HG03571 (cell line): ENCODE measurements around the gene CAMTA1.

Experiments used
- ATAC-seq: cut with Tn5 transposase; IDR thresholded peaks from one replicate; pipeline ENCODE4 v1.9.1; 2021; ENCODE audit not compliant: unreplicated experiment

The CAMTA1 gene

GRCh38 chr1:7098641-7099040 lies 313.4 kb downstream of the CAMTA1 start:
- no peak for ATAC-seq

GRCh38 chr1:7100479-7100878 lies 315.2 kb downstream of the CAMTA1 start:
- no peak for ATAC-seq

DNA sequence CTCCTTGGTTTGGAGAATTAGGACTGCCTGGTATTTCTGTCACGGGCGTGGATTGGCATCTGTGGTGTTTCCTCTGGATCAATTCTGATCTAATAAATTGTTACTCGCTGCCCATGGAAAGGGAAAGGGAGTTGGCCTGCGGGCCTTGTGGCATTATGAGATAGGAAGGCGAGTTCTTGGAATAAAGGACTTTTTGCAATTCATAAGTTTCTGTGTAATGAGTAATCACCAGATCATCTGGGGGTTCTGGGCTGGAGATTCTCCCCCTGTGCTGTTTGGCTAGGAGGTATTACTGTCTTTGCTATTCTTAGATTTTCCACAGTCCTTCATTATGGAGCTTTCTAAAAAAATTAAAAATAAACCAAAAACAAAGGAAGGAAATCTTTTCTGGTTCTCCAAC lies 315.9 kb downstream of the CAMTA1 start:
- no peak for ATAC-seq

DNA sequence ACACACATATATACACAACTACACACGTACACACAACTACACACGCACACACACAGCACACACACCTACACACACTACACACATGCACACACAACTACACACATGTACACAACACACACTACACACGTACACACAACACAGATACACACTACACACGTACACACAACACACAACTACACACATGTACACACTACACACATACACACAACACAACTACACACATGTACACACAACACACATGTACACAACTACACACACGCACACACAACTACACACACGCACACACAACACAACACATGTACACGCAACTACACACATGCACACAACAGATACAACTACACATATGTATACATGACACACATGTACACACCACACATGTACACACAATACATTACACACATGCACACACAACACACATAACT lies 318.1 kb downstream of the CAMTA1 start:
- no peak for ATAC-seq

GRCh38 chr1:7103874-7104273 lies 318.6 kb downstream of the CAMTA1 start:
- ATAC-seq: no peak

- ATAC-seq: no peak
These were observed 319.1 kb downstream of the CAMTA1 start for GRCh38 chr1:7104339-7104738.

DNA sequence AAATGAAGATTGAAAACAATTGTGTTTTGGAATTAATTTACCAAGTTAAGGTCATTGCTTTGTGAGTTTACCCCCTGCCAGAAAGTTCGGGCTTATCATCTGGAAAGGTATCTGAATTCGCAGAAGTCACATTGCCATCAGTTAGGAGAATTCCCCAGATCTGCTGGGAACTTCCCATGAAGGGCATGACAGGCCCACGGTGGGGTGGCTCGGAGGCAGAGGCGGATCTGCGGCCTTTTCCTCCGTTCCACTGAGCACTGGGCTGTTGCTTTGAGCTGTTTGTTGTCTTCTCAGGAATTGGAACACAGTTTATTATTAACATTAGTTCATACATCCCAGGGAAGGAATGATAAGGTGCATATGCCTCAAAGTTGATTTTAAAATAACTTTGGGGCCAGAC lies 320.0 kb downstream of the CAMTA1 start:
- ATAC-seq: no peak

DNA sequence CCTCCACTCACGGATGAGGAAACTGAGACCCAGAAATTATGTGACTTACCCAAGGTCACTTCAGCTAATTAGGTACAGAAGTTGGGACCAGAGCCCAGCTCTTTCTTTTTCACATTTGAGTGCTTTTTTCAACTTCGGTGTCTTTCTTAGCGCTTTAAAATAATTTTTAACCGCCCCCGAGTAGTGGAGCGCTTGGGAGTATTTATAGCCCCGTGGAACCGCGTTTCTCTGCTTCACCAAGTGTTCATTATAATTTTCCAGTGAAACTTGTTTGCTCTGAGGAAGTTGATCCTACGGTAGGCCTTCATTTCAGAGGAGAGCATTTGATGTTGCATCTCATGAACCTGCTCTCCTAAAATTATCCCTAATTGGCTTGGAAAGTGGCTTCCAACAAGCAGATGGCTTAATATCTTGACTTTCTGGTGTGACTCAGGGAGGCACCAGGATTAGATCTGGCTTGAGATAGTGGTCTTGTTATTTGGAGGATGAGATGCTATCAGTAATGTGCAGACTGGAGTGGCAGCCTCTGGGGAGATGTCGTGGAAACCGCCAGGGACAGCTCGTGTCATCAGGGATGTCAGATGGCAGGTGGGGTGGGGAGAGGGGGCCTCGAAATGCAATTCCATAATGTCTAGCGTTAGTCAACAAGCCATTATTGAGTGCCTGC lies 321.3 kb downstream of the CAMTA1 start:
- ATAC-seq: no peak

GRCh38 chr1:7107109-7107830 lies 322.0 kb downstream of the CAMTA1 start:
- no peak for ATAC-seq

GRCh38 chr1:7108251-7108650 lies 323.0 kb downstream of the CAMTA1 start:
- ATAC-seq: no peak

DNA sequence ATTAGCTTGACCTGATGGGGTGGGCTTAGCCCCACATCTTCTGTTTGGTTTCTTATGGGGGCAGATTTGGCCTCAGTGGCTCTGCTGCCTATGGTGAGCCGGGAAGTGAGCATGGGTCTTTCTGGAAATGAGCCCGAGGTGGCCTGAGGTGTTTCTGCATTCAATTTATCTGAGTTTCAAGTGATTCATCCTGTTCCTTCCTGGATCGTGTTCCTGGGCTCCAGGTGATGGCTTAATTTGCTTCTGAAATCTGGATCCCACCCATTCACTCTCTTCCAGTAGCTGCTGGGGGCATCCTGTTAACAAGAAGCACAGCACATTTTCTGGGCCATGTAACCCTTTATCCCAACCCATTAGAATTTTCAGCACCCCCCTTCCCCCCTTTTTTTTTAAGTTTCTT lies 324.6 kb downstream of the CAMTA1 start:
- no peak for ATAC-seq

DNA sequence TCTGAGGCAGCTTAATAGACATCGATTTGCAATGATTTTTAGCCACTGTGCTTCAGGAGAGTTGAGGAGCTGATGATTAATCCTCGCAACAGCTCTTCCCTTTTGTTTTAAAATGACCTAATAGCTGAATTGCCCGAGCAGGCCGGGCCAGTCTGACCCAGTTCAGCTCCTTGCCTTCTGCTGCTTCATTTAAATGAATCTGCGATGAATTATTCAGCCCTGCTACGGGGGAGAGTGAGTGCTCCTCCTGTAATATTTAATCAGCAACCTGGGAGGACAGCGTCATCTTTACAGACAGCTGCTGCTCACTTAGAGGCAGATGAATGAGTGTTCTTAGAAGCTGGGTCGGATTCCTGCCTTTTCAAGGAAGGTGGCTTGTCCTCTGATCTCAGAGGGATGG lies 325.1 kb downstream of the CAMTA1 start:
- ATAC-seq: no peak

- ATAC-seq: no peak
These were observed 326.6 kb downstream of the CAMTA1 start for GRCh38 chr1:7111853-7112252.

DNA sequence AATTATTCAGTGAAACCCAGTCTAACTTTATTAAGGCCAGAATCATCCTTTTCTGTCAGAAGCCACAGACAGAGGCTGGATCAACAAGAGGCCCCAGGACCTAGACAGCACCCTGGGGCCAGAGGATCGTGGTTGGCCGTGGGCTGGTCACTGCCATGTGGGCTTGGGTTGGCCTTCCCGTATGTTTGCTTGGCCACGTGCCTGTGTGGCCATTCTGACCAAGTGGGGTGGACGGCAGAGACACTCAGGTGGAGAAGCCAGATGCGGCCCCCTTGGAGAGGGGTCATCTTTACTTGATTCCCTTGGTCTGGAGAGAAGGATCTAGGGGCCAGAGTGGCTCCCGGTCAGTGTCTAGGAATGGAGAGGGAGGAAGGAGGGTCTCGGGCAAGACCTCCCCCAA lies 327.9 kb downstream of the CAMTA1 start:
- ATAC-seq: no peak

- no peak for ATAC-seq
These were observed 328.6 kb downstream of the CAMTA1 start for GRCh38 chr1:7113822-7114221.

DNA sequence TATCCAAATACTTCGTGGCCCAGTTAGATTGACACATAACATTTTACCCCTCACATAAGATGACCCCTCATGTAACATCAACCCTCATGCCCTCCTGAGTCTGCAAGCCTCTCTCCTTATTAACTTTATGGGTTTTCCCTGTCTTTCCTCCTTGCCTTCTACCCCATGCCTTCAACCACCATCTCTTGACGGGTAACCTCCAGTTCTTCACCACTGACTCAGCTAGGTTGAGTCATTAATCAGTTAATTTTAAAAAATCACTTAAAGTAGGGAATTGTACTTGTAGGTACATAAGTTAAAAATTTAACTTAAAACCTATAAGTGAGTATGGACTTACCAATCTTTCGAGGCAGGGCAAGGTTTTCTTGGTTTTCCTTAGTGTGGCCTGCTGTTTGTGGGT lies 330.7 kb downstream of the CAMTA1 start:
- ATAC-seq: no peak

GRCh38 chr1:7117399-7118281 lies 332.4 kb downstream of the CAMTA1 start:
- ATAC-seq: no peak

DNA sequence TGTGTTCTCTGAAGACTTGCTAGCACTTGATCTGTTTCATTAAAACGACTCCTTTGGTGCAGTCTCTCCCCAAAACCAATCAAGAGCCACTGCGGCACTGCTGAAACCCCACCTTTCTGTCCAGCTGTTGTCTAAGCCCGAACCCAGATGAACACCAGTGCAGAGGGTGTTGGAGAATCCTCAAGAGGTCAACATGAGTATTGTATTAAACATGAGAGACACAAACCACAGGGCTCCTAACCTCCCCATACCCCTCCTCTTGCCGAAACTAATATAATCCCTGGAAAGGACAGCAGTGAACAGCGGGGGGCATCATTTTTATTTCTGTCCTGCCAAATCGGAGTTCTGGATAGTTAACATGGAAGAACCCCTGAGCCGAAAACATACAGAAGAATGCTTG lies 333.9 kb downstream of the CAMTA1 start:
- no peak for ATAC-seq

DNA sequence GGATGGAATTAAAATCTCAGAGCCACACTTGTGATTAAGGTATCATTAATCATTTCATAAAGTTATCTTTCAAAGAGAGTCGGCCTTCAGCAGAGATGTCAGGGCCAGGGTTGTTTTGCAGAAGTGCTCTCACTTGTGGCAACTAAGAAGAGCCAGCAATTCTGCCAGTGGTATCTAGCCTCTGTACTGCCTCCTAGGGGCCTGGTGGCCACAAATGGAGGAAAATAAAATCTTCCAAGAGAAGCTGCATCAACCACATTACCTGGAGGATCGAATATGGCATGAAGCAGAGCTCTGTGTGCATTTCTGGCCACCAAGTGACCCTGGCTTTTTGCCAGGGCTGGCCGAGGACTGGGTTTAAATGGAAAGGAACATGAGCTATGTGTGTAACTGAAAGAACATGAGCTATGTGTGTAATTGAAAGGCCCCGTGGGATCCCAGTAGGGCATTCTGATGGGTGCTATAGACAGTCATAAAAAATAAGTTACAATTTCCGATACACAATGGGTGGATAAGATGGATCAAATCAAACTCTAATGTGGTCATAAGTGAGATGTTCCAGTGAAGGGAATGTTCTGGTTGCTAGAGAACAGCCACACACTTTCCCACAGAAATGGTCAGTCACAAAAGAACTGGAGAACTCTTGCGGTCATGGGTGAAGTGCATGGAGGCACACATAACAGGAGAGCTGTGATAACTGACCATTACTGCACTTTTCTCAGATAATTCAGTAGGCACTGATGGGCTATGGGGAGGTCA lies 335.8 kb downstream of the CAMTA1 start:
- ATAC-seq: no peak

DNA sequence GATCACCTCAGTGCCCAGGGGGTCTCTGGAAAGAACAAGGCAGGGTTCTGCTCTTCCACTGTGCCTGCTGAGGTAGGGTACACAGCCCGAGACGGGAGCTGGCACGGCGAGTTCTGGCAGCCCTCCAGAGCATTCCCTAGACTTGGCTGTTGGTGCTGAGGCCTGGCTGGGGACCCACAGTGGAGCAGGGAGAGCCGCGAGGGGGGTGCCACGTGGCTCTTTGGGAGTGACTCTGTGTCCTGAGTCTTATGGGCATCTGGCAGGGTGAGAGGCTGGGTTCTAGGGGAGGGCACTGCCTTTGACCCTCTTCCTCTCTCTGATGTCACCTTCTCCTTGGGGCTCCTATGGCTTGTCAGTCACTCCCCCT lies 336.4 kb downstream of the CAMTA1 start:
- no peak for ATAC-seq
